Activated CD4-positive, alpha-beta T cell treated with anti-CD3 and anti-CD28 coated beads, Interleukin-2, amount 50 U/mL, for 4 hours (primary cell): ENCODE data around the gene DHPS.

Experiments
- DNase-seq, 2 experiments: peaks; one replicate each; pipeline ENCODE4 v3.0.0-alpha.2; 2020

Gene DHPS

GRCh38 chr19:12641456-12641855, 40.2 kb downstream of the DHPS start:
- DNase-seq = no peak

DNA sequence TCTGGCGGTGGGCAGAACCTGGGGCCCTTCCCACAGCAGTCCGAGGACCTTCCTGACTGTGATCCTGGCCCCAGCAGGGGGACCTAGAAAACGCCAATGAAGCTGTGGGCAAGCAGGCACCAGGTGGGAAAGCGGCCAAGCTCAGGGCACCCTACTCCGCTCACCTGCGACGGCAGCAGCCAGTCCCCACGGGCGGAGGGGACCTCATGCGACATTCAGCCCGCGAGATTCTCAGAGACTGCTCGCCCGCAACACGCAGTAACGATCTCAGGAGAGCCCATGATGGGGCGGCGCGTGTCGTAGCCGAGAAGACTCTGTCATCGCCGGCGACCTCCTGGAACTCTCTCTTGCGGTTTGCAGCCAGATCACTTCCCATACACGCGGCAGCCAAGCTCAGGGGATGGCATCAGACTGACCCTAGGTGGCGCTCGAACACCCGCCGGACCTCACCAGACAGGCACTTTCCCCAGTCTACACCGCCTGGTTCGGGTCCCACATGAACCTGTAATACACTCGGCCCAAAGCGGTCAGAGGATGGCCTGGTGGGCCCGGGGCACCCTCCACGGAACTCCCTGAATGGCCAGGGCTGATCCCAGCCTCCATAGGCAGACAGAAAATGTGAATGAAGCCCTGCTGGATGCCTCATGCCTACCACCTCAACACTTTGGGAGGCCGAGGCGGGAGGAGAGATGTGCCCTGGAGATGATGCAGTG, 41.6 kb downstream of the DHPS start:
- DNase-seq = peak; percentile 86 to 87

DNA sequence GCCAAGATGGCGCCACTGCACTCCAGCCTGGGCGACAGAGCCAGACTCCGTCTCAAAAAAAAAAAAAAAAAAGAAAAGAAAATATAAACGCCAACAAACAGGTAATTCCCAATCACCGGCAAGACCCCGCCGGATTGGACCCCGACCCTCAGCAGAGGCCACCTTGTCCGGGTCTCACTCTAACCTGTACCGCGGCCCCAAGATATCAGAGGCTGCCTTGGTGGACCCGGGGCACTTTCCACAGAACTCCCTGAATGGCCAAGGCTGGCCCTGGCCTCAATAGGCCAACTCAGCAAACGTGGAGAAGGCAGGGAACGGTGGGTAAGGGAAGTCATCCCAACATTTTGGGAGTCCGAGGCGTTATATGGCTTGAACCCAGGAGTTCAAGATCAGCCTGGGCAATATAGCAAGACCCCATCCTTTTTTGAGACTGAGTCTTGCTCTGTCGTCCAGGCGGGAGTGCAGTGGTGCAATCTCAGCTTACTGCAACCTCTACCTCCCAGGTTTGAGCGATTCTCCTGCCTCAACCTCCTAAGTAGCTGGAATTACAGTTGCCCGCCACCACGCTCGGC, 43.0 kb downstream of the DHPS start:
- DNase-seq = no peak

GRCh38 chr19:12636631-12637030, 45.0 kb downstream of the DHPS start:
- DNase-seq = no peak

DNA sequence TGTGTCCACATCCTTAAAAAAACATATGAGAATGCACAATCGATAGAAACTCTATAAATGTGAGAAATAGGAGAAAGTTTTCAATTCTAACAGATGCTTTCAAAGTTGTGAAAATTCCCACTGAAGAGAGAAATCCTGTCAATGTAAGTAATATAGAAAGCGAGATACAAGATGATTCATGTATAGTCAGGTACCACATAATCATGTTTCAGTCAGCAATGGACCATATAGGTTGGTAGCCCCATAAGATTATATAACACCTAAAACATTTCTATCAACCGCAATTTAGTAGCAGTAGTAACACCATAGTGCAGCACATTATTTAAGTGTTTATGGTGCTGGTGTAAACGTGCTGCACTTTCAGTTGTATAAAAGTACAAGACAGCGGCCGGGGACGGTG, 52.5 kb downstream of the DHPS start:
- DNase-seq = no peak

DNA sequence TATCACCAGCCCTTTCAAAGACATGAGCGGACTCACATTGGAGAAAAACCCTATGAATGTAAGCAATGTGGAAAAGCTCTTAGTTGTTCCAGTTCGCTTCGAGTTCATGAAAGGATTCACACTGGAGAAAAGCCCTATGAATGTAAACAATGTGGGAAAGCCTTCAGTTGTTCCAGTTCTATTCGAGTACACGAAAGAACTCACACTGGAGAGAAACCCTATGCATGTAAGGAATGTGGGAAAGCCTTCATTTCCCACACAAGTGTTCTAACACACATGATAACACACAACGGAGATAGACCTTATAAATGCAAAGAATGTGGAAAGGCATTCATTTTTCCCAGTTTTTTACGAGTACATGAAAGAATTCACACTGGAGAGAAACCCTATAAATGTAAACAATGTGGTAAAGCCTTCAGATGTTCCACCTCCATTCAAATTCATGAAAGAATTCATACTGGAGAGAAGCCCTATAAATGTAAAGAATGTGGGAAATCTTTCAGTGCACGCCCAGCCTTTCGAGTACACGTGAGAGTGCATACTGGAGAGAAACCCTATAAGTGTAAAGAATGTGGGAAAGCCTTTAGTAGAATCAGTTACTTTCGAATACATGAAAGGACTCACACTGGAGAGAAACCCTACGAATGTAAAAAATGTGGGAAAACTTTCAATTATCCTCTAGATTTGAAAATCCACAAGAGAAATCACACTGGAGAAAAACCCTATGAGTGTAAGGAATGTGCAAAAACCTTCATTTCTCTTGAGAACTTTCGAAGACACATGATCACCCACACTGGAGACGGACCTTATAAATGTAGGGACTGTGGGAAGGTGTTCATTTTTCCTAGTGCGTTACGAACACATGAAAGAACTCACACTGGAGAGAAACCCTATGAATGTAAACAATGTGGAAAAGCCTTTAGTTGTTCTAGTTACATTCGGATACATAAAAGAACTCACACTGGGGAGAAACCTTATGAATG, 53.3 kb downstream of the DHPS start:
- DNase-seq = no peak

GRCh38 chr19:12626958-12627357, 54.7 kb downstream of the DHPS start:
- no peak for DNase-seq
